T-cell (primary cell): ENCODE measurements around the gene ENTPD8. TPM values are rescaled to one million over a fixed set of nuclear protein-coding genes. Genes with fewer than 3 reads are reported as not detected.
A peak's percentile ranks its signal among the peaks of the same experiment; 100 is the strongest.

ENCODE experiments used
- ATAC-seq, 4 experiments: fragments of 200-7000 bp in 3 of 4; fragments of 150-1000 bp in 1 of 4; cut with Tn5 transposase; replicated peaks in 1 of 4; 1 replicate in 3 of 4; 2 replicates in 1 of 4; pipeline ENCODE4 v1.10.0; 2021; ENCODE audit warnings: moderate library complexity in 3 of 4, mild to moderate bottlenecking in 2 of 4, moderate number of reproducible peaks in 1 of 4
- CTCF ChIA-PET, 2 donors: fragments of 300-600 bp; sonication (Branson Sonifier 250); formaldehyde crosslinking; loops; one replicate each; lab custom pipeline; 2022; ENCODE audit warnings: antibody characterized with exemption in 2 of 2; lab: Charles Lee
- POLR2A ChIA-PET, 2 donors: fragments of 300-600 bp; sonication (Branson Sonifier 250); formaldehyde crosslinking; loops; one replicate each; lab custom pipeline; 2022; ENCODE audit warnings: antibody characterized with exemption in 2 of 2; lab: Charles Lee
- DNase-seq, 35 experiments: peaks; one replicate each; pipeline versions ENCODE4 v3.0.0 to v3.0.0-alpha.2; 2013 to 2023
- H3K27ac ChIP-seq: one replicate; pipeline ENCODE4 v1.5.1; 2013; ENCODE audit warnings: low read length
- H3K27me3 ChIP-seq, 2 experiments: replicated peaks in 1 of 2; 1 replicate in 1 of 2; 2 replicates in 1 of 2; pipeline versions ENCODE4 v1.6.1 to v1.7.0; 2013; ENCODE audit warnings: low read length in 1 of 2, mixed read lengths in 1 of 2; ENCODE audit not compliant: control insufficient read depth in 2 of 2, insufficient read depth in 2 of 2; ENCODE audit errors: extremely low read depth in 1 of 2
- H3K36me3 ChIP-seq, 2 donors: 1 replicate in 1 of 2; 2 replicates in 1 of 2; pipeline versions ENCODE4 v1.6.1 to v1.7.0; 2013; ENCODE audit warnings: low read length in 1 of 2; ENCODE audit not compliant: control insufficient read depth in 2 of 2, insufficient read depth in 1 of 2; ENCODE audit errors: extremely low read depth in 1 of 2
- H3K4me1 ChIP-seq, 2 experiments: 1 replicate in 1 of 2; 2 replicates in 1 of 2; pipeline versions ENCODE4 v1.6.1 to v1.7.0; 2013; ENCODE audit warnings: low read length in 2 of 2, mixed read lengths in 1 of 2; ENCODE audit not compliant: insufficient read depth in 2 of 2, control insufficient read depth in 1 of 2; ENCODE audit errors: extremely low read depth in 1 of 2
- H3K4me3 ChIP-seq, 2 donors: 1 replicate in 1 of 2; 2 replicates in 1 of 2; pipeline versions ENCODE4 v1.5.1 to v1.7.0; 2013; ENCODE audit warnings: mild to moderate bottlenecking in 2 of 2, low read length in 1 of 2, moderate library complexity in 1 of 2; ENCODE audit not compliant: control insufficient read depth in 1 of 2; ENCODE audit errors: extremely low read depth in 1 of 2
- H3K9me3 ChIP-seq: 2 replicates; pipeline ENCODE4 v1.7.0; 2013
- H3K27ac Mint-ChIP-seq, 2 donors: one replicate each; pipeline ENCODE4 v1.8.0; 2020 to 2021; ENCODE audit warnings: mild to moderate bottlenecking in 2 of 2, mixed read lengths in 2 of 2
- H3K27me3 Mint-ChIP-seq, 2 donors: one replicate each; pipeline ENCODE4 v1.8.0; 2021 to 2022; ENCODE audit warnings: mixed read lengths in 2 of 2
- H3K36me3 Mint-ChIP-seq: one replicate; pipeline ENCODE4 v1.8.0; 2021; ENCODE audit warnings: mixed read lengths
- H3K4me1 Mint-ChIP-seq, 3 donors: one replicate each; pipeline ENCODE4 v1.8.0; 2020 to 2022; ENCODE audit warnings: mixed read lengths in 3 of 3, mild to moderate bottlenecking in 1 of 3
- H3K4me3 Mint-ChIP-seq, 3 donors: one replicate each; pipeline ENCODE4 v1.8.0; 2020 to 2022; ENCODE audit warnings: mild to moderate bottlenecking in 3 of 3, mixed read lengths in 3 of 3, moderate library complexity in 3 of 3
- H3K9me3 Mint-ChIP-seq, 3 donors: one replicate each; pipeline ENCODE4 v1.8.0; 2020 to 2022; ENCODE audit warnings: mixed read lengths in 3 of 3
- WGBS: methylation state at CpG from one replicate; pipeline ENCODE4 v1.1.5; 2013; ENCODE audit warnings: missing lambda C conversion rate; ENCODE audit not compliant: insufficient coverage; 5-methylcytosine and 5-hydroxymethylcytosine counted together
- total RNA-seq, 35 experiments: library from RNA in 6 of 35; stranded (reverse) in 6 of 35; fragments of 120-200 nt in 1 of 35; gene quantifications; one replicate each; pipeline versions ENCODE4 v1.2.1 to v1.2.4 and lab custom pipeline; 2013 to 2026

ENTPD8 gene
- total RNA-seq, 5 donors from 2014 or later (not counting 1 experiment from before 2014, with no cell fraction given) = not detected

- H3K4me3 ChIP-seq = no peak overlapping the region
- H3K27me3 ChIP-seq = no peaks in the 10 kb centered on the region
- H3K27ac ChIP-seq = no peak overlapping the region
- Mint-ChIP-seq H3K9me3 (no peaks in the 10 kb centered on the region), H3K4me3 (no peak overlapping the region), H3K27ac (no peak overlapping the region), H3K4me1 (peaks cover 0 to 12% (median 5%) of the 10 kb centered on the region in 3 donors), H3K36me3 (peaks cover 8% of the 10 kb centered on the region), H3K27me3 (no peaks in the 10 kb centered on the region)
- no peak for ATAC-seq
- H3K9me3 ChIP-seq = no peaks in the 10 kb centered on the region
- ChIA-PET POLR2A (no interaction called here), CTCF (interaction anchor here in 1 of 2 donors (0.6 kb wide), 1 partner anchor 10 kb away, joined by 3 read pairs; no protein-coding TSS in a partner anchor)
- WGBS = 97% methylated on average over 19 of the region's 28 CpGs
- H3K4me1 ChIP-seq = peaks cover 0 to 7% of the 10 kb centered on the region in 2 experiments
- no peak for DNase-seq
- no peaks in the 10 kb centered on the region for H3K36me3 ChIP-seq
Measured at GRCh38 chr9:137393176-137394150, 47.7 kb downstream of the ENTPD8 start.

GRCh38 chr9:137392232-137393007 lies 48.7 kb downstream of the ENTPD8 start:
- peaks cover 5% of the 10 kb centered on the region for H3K36me3 Mint-ChIP-seq
- Histone ChIP-seq H3K36me3 (no peaks in the 10 kb centered on the region), H3K9me3 (no peaks in the 10 kb centered on the region)

GRCh38 chr9:137391411-137391754 lies 49.8 kb downstream of the ENTPD8 start:
- ATAC-seq = no peak
- H3K27ac ChIP-seq = no peak overlapping the region
- no peak overlapping the region for H3K4me3 ChIP-seq
- no peak overlapping the region for H3K27ac Mint-ChIP-seq
- H3K9me3 ChIP-seq = no peaks in the 10 kb centered on the region
- H3K27me3 Mint-ChIP-seq = no peaks in the 10 kb centered on the region
- no peaks in the 10 kb centered on the region for H3K27me3 ChIP-seq
- 92% methylated on average over 17 of the region's 22 CpGs for WGBS
- no peaks in the 10 kb centered on the region for H3K36me3 ChIP-seq
- ChIA-PET CTCF (no interaction called here), POLR2A (no interaction called here)
- H3K36me3 Mint-ChIP-seq = peaks cover 5% of the 10 kb centered on the region
- H3K4me1 Mint-ChIP-seq = peaks cover 11 to 18% (median 11%) of the 10 kb centered on the region in 3 donors
- no peaks in the 10 kb centered on the region for H3K9me3 Mint-ChIP-seq
- no peak overlapping the region for H3K4me3 Mint-ChIP-seq
- no peak for DNase-seq
- H3K4me1 ChIP-seq = peaks cover 0 to 26% of the 10 kb centered on the region in 2 experiments

More at GRCh38 chr9:137392232-137393007, 48.7 kb downstream of the ENTPD8 start:
- peaks cover 0 to 16% of the 10 kb centered on the region in 2 experiments for H3K4me1 ChIP-seq
- no peak overlapping the region for H3K4me3 Mint-ChIP-seq
- ChIA-PET CTCF (no interaction called here), POLR2A (no interaction called here)
- H3K27ac ChIP-seq = no peak overlapping the region
- DNase-seq (no peak), ATAC-seq (no peak)
- no peak overlapping the region for H3K27ac Mint-ChIP-seq
- no peak overlapping the region for H3K4me3 ChIP-seq
- H3K4me1 Mint-ChIP-seq = peaks cover 5 to 13% (median 7%) of the 10 kb centered on the region in 3 donors
- no peaks in the 10 kb centered on the region for H3K27me3 ChIP-seq
- WGBS = 95% methylated on average over 17 of the region's 23 CpGs
- H3K9me3 Mint-ChIP-seq = no peaks in the 10 kb centered on the region
- no peaks in the 10 kb centered on the region for H3K27me3 Mint-ChIP-seq

- Histone ChIP-seq H3K4me3 (no peak overlapping the region), H3K4me1 (peaks cover 0 to 29% of the 10 kb centered on the region in 2 experiments), H3K36me3 (no peaks in the 10 kb centered on the region), H3K27me3 (no peaks in the 10 kb centered on the region), H3K27ac (no peak overlapping the region), H3K9me3 (no peaks in the 10 kb centered on the region)
- Mint-ChIP-seq H3K27ac (peak overlapping the region in 1 of 2 donors; percentile 56), H3K36me3 (peaks cover 5% of the 10 kb centered on the region), H3K4me1 (peaks cover 14 to 22% (median 14%) of the 10 kb centered on the region in 3 donors), H3K27me3 (no peaks in the 10 kb centered on the region), H3K4me3 (no peak overlapping the region), H3K9me3 (no peaks in the 10 kb centered on the region)
- POLR2A ChIA-PET = no interaction called here
- CTCF ChIA-PET = no interaction called here
- WGBS = 80% methylated on average over 32 of the region's 42 CpGs
- DNase-seq (no peak), ATAC-seq (no peak)
Measured at GRCh38 chr9:137390553-137391410, 50.4 kb downstream of the ENTPD8 start.

GRCh38 chr9:137389428-137389746 lies 51.8 kb downstream of the ENTPD8 start:
- peak overlapping the region; percentile 69 for H3K27ac Mint-ChIP-seq
- ATAC-seq (no peak), DNase-seq (no peak)
- H3K4me3 Mint-ChIP-seq = no peak overlapping the region
- whole genome bisulfite sequencing = 91% methylated on average over 12 of the region's 13 CpGs
- Histone ChIP-seq H3K36me3 (no peaks in the 10 kb centered on the region), H3K27ac (no peak overlapping the region), H3K9me3 (no peaks in the 10 kb centered on the region), H3K4me1 (peaks cover 0 to 29% of the 10 kb centered on the region in 2 experiments), H3K4me3 (no peak overlapping the region), H3K27me3 (no peaks in the 10 kb centered on the region)
- H3K9me3 Mint-ChIP-seq = no peaks in the 10 kb centered on the region
- POLR2A ChIA-PET = no interaction called here
- H3K4me1 Mint-ChIP-seq = peaks cover 14 to 23% (median 16%) of the 10 kb centered on the region in 3 donors
- peaks cover 6% of the 10 kb centered on the region for H3K36me3 Mint-ChIP-seq
- no peaks in the 10 kb centered on the region for H3K27me3 Mint-ChIP-seq
- CTCF ChIA-PET = no interaction called here
